ENCODE measurements around the gene KLHL22. TPM values are rescaled to one million over a fixed set of nuclear protein-coding genes. Genes with fewer than 3 reads are reported as not detected.

The KLHL22 gene
- polyA plus RNA-seq, 3 donors = 27.9 to 40.1 (median 35.8) TPM

DNA sequence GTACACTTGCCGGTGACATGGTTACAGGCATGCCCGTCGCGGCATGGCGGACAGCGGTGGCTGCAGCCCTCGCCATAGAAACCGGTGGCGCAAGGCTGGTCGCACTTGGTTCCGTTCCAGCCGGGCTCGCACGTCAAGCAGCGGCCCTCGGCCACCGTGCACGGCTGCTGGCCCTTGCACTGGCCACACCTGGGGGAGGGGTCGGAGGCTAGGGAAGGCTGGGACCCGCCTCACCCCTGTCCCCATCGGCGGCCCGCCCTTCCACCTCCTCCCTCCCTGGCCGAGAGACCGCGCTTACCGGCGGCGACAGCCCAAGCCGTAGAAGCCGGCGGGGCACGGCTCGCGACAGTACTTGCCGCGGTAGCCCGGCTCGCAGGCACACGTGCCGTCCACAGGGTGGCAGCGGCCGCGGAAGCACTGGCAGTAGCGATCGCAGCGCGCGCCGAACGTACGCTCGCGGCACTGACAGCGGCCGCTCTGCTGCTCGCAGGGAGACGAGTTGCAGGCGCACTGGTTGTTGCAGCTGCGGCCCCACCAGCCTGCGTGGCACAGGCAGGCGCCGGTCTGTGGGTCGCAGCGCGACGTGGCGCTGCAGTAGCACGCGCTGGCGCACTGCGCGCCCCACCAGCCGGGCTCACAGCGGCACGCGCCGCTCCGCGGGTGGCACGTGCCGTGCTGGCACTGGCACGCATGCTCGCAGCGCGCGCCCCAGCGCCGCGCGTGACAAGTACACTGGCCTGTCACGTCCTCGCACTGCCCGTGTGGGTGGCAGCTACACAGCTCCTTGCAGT lies 64.7 kb downstream of the KLHL22 start:
- DNase-seq (ENCODE audit: extremely low read depth in 1 of 11, low read depth in 9 of 11, low spot score in 4 of 11) = no peak

DNA sequence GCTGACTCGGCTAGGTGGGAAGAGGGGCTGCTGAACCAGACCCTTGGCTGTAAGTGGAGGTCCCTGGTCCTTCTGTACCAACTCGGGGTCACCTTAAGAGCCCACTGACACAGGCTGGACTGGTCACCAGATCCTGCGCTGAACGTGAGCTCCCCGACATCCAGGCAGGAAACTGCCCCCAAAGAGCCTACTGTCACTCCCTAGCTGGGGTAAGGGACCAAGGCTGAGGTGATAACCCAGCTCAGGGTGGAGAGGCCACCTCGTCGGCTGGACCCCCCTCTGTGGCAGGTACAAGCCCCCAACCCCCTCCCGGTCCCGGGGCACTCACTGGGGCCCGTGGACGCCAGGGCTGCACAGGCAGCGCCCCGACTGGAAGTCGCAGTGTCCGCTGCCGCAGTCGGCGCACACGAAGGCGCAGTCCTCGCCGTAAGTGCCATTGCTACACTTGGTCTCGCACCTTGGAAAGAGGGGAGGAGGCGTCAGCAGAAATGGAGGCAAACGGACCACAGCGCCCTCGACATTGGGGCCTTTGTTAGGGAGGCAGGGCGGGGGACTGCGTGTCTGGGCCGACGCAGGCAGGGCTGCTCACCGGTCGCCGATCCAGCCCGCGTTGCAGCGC lies 65.4 kb downstream of the KLHL22 start:
- DNase-seq (ENCODE audit: extremely low read depth in 1 of 11, low read depth in 9 of 11, low spot score in 4 of 11) = no peak

DNA sequence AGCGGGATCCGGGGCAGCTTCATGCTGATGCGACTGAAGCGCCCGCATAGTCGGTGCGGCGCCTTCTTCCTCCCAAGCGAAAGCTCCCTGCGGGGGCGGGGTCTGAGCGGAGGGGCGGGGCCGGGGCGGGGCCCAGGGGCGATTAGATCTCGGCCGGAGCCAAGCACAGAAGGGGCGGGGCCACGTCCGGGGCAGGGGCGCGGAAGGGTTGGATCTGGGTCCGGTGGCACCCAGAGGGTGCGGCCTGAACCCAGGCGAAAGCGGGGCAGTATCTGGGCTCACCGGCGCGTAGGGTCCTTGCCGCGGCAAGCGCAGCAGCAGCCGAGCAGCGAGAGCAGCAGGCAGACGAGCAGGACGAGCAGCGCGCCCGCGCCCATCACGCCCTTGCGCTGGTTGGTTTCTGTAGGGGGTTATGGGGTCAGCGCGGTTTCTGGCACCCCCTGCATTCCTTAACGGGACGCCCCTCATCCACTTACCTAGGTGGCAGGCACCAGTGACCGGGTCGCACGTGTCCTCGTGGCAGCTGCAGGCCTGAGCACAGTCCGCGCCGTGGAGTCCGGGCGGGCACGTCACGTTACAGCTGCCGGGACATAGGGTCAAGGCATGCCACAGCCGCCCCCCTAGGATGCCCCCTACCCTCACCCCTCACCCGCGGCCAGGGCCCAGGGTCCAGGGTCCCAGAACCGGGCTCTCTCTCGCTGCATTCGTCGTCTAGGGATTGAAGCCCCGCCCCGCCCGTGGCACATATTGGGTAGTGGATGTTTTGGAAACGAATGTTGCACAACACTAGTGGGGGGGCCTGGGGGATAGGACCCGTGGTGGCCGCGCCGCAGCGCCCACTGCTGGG lies 66.1 kb downstream of the KLHL22 start:
- DNase-seq (ENCODE audit: extremely low read depth in 1 of 11, low read depth in 9 of 11, low spot score in 4 of 11) = no peak

GRCh38 chr22:20428496-20429253 lies 66.9 kb downstream of the KLHL22 start:
- no peak for DNase-seq (ENCODE audit: extremely low read depth in 1 of 11, low read depth in 9 of 11, low spot score in 4 of 11)

GRCh38 chr22:20427945-20428417 lies 67.6 kb downstream of the KLHL22 start:
- DNase-seq (ENCODE audit: extremely low read depth in 1 of 11, low read depth in 9 of 11, low spot score in 4 of 11) = no peak

DNA sequence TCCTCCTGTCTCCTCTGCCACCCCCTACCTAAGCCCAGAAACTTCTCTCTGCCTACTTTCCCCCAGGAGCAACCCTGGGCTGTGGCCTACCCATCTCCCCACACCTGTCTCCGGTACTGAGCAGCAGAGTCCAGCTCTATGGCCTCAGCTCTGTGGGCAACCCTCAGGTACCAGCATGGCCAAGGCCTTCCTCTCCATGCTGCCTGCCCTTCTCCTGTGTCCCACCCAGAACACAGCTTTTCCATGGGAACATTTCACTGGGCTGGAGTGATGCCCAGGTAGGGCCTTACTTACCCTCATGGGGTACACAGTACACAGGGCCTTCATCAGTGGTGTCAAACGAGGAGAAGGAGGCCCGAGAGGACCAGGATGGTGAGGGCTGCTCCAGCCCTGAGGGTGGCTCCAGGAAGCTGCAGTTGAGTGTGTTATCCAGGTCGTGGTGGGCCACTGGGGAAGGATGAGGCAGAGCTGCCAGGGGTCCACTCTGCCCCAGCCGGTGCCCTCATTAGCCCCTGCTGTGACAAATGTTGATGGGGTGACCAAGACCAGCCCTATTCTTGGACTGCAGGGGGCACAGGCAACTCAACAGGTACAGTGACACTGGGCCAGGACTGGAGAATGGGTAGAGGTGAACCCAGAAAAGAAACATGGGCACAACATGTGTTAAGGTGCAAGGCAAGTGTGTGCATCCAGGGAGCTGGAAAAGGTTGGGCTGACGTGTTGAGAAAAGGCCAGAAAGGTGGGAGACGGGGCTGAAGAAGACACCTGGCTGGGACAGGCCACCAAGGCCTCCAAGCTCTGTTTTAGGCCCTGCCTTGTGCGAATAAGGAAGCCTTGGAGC lies 68.3 kb downstream of the KLHL22 start:
- no peak for DNase-seq (ENCODE audit: extremely low read depth in 1 of 11, low read depth in 9 of 11, low spot score in 4 of 11)

DNA sequence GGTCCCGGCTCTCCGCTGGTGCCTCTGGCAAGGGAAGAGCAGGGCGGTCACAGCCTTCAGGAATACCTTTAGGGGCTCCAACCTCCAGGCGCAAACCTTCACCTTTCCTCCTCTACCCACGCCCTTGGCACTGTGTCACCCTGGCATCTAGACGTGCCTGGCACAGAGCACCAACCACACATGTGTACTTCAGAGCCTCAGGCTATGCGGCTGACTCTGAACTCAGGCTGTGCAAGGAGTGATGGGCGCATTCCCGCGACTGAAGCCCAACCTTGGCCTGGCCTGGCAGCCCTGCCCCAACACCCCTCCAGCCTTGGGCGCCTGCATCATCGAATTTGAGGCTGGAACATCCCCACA lies 69.4 kb downstream of the KLHL22 start:
- no peak for DNase-seq (ENCODE audit: extremely low read depth in 1 of 11, low read depth in 9 of 11, low spot score in 4 of 11)

- DNase-seq (ENCODE audit: extremely low read depth in 1 of 11, low read depth in 9 of 11, low spot score in 4 of 11) = no peak
These were observed 69.9 kb downstream of the KLHL22 start for GRCh38 chr22:20425566-20426258.

DNA sequence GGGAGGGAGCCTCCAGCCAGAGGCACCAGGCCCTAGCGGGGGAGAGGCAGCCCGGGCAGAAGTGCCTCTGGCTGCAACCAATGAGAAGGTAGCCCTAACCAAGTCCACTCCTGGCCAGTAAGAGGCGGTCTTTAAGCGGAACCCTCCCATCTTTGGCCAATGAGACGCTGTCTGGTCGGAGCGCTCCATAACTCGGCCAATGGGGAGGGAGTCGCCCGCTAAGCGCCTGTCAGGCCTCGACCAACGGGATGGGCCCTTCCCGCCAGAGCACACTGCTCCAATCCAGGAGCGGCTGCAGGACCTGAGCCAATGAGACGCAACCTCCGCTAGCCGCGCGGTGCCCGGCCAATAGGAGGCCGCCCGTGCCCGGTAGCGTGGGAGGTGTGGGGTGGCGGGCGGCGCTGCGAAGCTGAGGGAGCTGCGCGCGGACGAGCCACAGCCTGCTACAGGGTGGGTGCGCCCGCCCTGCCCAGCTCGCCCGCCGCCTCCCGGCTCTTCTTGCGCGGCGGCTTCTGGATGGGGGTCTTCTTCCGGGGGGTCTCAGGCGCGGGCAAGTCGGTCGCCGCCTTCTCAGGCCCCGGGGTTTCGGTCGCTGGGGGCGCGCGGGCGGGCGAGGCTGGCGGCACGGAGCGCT lies 70.5 kb downstream of the KLHL22 start:
- no peak for DNase-seq (ENCODE audit: extremely low read depth in 1 of 11, low read depth in 9 of 11, low spot score in 4 of 11)

DNA sequence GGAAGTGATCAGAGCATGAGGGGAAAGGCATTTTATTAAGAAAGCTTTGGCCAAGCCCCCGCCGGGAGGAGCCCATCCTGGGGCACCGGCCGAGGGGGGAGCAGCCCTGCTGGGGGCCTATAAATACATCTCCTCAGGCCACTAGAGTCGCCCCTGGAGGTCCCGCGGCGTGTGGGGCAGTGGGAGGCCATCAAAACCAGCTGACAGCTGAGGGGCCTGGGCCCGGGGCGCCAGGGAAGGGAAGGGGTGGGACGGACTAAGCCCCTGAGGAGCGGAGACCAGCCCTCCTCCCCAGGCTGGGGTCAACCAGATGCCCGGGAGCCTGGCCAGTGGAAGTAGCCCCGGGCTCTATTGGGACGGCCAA lies 71.0 kb downstream of the KLHL22 start:
- no peak for DNase-seq (ENCODE audit: extremely low read depth in 1 of 11, low read depth in 9 of 11, low spot score in 4 of 11)

- DNase-seq (ENCODE audit: extremely low read depth in 1 of 11, low read depth in 9 of 11, low spot score in 4 of 11) = no peak
These were observed 71.6 kb downstream of the KLHL22 start for GRCh38 chr22:20423906-20424551.

- no peak for DNase-seq (ENCODE audit: extremely low read depth in 1 of 11, low read depth in 9 of 11, low spot score in 4 of 11)
These were observed 72.3 kb downstream of the KLHL22 start for GRCh38 chr22:20423008-20423905.

GRCh38 chr22:20422271-20423007 lies 73.2 kb downstream of the KLHL22 start:
- DNase-seq (ENCODE audit: extremely low read depth in 1 of 11, low read depth in 9 of 11, low spot score in 4 of 11) = no peak

DNA sequence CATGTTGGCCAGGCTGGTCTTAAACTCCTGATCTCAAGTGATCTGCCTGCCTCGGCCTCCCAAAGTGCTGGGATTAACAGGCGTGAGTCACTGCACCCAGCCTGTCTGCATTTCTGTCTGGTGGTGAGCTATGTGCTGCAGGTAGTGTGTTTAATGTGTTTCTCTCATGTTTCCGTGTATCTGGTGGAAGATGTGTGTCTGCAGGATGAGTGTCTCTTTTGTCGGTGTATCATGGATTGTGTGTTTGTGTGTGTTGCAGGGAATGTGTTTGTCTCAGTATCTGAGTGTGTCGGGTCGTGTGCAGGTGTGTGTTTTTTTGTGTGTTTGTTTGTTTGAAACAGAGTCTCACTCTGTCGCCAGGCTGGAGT lies 74.1 kb downstream of the KLHL22 start:
- DNase-seq (ENCODE audit: extremely low read depth in 1 of 11, low read depth in 9 of 11, low spot score in 4 of 11) = no peak

- no peak for DNase-seq (ENCODE audit: extremely low read depth in 1 of 11, low read depth in 9 of 11, low spot score in 4 of 11)
These were observed 75.3 kb downstream of the KLHL22 start for GRCh38 chr22:20420157-20420842.
